22Rv1 (cell line): ENCODE measurements around the gene DPP3.

Source experiments
- ZFX ChIP-seq: fragments of 450-650 bp; IDR thresholded peaks from 2 replicates; pipeline ENCODE4 v1.6.1; 2017; ENCODE audit warnings: antibody characterized with exemption, borderline replicate concordance
- TF ChIP-seq, protein P1 (sequence below): fragments of 450-650 bp; IDR thresholded peaks from 2 replicates; pipeline ENCODE4 v1.5.1; 2017; ENCODE audit warnings: mild to moderate bottlenecking

DNA sequence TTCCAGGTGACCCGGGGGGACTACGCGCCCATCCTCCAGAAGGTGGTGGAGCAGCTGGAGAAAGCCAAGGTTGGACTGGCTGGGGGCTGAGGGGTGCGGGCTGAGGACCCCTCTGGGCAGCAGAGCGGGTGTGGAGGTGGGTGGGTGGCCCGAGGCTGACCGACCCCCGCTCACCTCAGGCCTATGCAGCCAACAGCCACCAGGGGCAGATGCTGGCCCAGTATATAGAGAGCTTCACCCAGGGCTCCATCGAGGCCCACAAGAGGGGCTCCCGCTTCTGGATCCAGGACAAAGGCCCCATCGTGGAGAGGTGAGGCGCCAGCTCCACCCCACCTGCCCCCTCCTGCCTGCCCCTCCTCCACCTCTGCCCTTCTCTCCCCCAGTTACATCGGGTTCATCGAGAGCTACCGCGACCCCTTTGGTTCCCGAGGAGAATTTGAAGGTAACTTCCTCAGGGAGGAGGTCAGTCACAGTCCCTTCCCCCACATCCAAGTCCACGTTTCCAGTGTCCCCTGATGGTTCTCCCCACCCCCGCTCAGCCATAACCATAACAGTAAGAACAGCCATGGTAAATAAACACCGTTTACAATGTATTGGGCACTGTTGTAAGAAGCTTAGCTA is 11.2 kb downstream of the DPP3 start:
- TF ChIP-seq, protein P1, sequence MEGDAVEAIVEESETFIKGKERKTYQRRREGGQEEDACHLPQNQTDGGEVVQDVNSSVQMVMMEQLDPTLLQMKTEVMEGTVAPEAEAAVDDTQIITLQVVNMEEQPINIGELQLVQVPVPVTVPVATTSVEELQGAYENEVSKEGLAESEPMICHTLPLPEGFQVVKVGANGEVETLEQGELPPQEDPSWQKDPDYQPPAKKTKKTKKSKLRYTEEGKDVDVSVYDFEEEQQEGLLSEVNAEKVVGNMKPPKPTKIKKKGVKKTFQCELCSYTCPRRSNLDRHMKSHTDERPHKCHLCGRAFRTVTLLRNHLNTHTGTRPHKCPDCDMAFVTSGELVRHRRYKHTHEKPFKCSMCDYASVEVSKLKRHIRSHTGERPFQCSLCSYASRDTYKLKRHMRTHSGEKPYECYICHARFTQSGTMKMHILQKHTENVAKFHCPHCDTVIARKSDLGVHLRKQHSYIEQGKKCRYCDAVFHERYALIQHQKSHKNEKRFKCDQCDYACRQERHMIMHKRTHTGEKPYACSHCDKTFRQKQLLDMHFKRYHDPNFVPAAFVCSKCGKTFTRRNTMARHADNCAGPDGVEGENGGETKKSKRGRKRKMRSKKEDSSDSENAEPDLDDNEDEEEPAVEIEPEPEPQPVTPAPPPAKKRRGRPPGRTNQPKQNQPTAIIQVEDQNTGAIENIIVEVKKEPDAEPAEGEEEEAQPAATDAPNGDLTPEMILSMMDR: peak; percentile 51
- TF ChIP-seq ZFX: no peak
